Measurements from ENCODE around the gene CACNB1. TPM values are rescaled to one million over a fixed set of nuclear protein-coding genes. Genes with fewer than 3 reads are reported as not detected.

The CACNB1 gene
- total RNA-seq, 3 donors from 2014 or later, result 8.3 to 9.0 (median 8.8) TPM

GRCh38 chr17:39219647-39220154 lies 22.2 kb upstream of the CACNB1 start:
- Mint-ChIP-seq H3K36me3 (ENCODE audit: insufficient read depth) (no peaks in the 10 kb centered on the region), H3K4me3 (no peak overlapping the region), H3K4me1 (ENCODE audit: low read depth) (peaks cover 7% of the 10 kb centered on the region), H3K27me3 (ENCODE audit: low read depth) (peaks cover 36% of the 10 kb centered on the region), H3K9me3 (no peaks in the 10 kb centered on the region)
- ATAC-seq (no peak), DNase-seq (no peak)

- H3K27me3 Mint-ChIP-seq (ENCODE audit: low read depth), result peaks cover 31% of the 10 kb centered on the region
- DNase-seq, result no peak
- peaks cover 3% of the 10 kb centered on the region for H3K4me1 Mint-ChIP-seq (ENCODE audit: low read depth)
- H3K4me3 Mint-ChIP-seq, result no peak overlapping the region
- no peaks in the 10 kb centered on the region for H3K36me3 Mint-ChIP-seq (ENCODE audit: insufficient read depth)
- H3K9me3 Mint-ChIP-seq, result no peaks in the 10 kb centered on the region
- ATAC-seq, result no peak
Observed at GRCh38 chr17:39218906-39219305, 21.4 kb upstream of the CACNB1 start.

GRCh38 chr17:39217734-39218369 lies 20.4 kb upstream of the CACNB1 start:
- no peaks in the 10 kb centered on the region for H3K4me1 Mint-ChIP-seq (ENCODE audit: low read depth)
- H3K36me3 Mint-ChIP-seq (ENCODE audit: insufficient read depth), result no peaks in the 10 kb centered on the region
- no peak for DNase-seq
- H3K27me3 Mint-ChIP-seq (ENCODE audit: low read depth), result peaks cover 27% of the 10 kb centered on the region
- ATAC-seq, result no peak
- no peak overlapping the region for H3K4me3 Mint-ChIP-seq
- H3K9me3 Mint-ChIP-seq, result no peaks in the 10 kb centered on the region

- Mint-ChIP-seq H3K4me1 (ENCODE audit: low read depth) (peaks cover 13% of the 10 kb centered on the region), H3K4me3 (no peak overlapping the region), H3K36me3 (ENCODE audit: insufficient read depth) (no peaks in the 10 kb centered on the region), H3K27me3 (ENCODE audit: low read depth) (peaks cover 21% of the 10 kb centered on the region), H3K9me3 (no peaks in the 10 kb centered on the region)
- DNase-seq (no peak), ATAC-seq (no peak)
Observed at GRCh38 chr17:39213852-39214251, 16.4 kb upstream of the CACNB1 start.

- ATAC-seq (no peak), DNase-seq (no peak)
- Mint-ChIP-seq H3K4me3 (no peak overlapping the region), H3K9me3 (no peaks in the 10 kb centered on the region), H3K36me3 (ENCODE audit: insufficient read depth) (no peaks in the 10 kb centered on the region), H3K4me1 (ENCODE audit: low read depth) (peaks cover 21% of the 10 kb centered on the region), H3K27me3 (ENCODE audit: low read depth) (peaks cover 17% of the 10 kb centered on the region)
Observed at GRCh38 chr17:39212841-39213480, 15.5 kb upstream of the CACNB1 start.

GRCh38 chr17:39212195-39212810 lies 14.8 kb upstream of the CACNB1 start:
- ATAC-seq (no peak), DNase-seq (no peak)
- peaks cover 16% of the 10 kb centered on the region for H3K27me3 Mint-ChIP-seq (ENCODE audit: low read depth)
- no peaks in the 10 kb centered on the region for H3K9me3 Mint-ChIP-seq
- peaks cover 22% of the 10 kb centered on the region for H3K4me1 Mint-ChIP-seq (ENCODE audit: low read depth)
- H3K4me3 Mint-ChIP-seq, result no peak overlapping the region
- H3K36me3 Mint-ChIP-seq (ENCODE audit: insufficient read depth), result no peaks in the 10 kb centered on the region

- ATAC-seq (no peak), DNase-seq (no peak)
- Mint-ChIP-seq H3K27me3 (ENCODE audit: low read depth) (peaks cover 3% of the 10 kb centered on the region), H3K4me1 (ENCODE audit: low read depth) (peaks cover 31% of the 10 kb centered on the region), H3K9me3 (no peaks in the 10 kb centered on the region), H3K4me3 (peak overlapping the region; percentile 62), H3K36me3 (ENCODE audit: insufficient read depth) (peaks cover 2% of the 10 kb centered on the region)
Observed at GRCh38 chr17:39210093-39210434, 12.6 kb upstream of the CACNB1 start.

GRCh38 chr17:39209317-39210092 lies 12.0 kb upstream of the CACNB1 start:
- ATAC-seq (peak; percentile 76 to 84), DNase-seq (peak; percentile 81)
- H3K27me3 Mint-ChIP-seq (ENCODE audit: low read depth), result peaks cover 3% of the 10 kb centered on the region
- H3K9me3 Mint-ChIP-seq, result no peaks in the 10 kb centered on the region
- peak overlapping the region; percentile 62 for H3K4me3 Mint-ChIP-seq
- H3K36me3 Mint-ChIP-seq (ENCODE audit: insufficient read depth), result peaks cover 7% of the 10 kb centered on the region
- H3K4me1 Mint-ChIP-seq (ENCODE audit: low read depth), result peaks cover 33% of the 10 kb centered on the region

- H3K4me3 Mint-ChIP-seq, result peak overlapping the region; percentile 40
- no peaks in the 10 kb centered on the region for H3K9me3 Mint-ChIP-seq
- peaks cover 38% of the 10 kb centered on the region for H3K4me1 Mint-ChIP-seq (ENCODE audit: low read depth)
- peaks cover 13% of the 10 kb centered on the region for H3K36me3 Mint-ChIP-seq (ENCODE audit: insufficient read depth)
- DNase-seq, result no peak
- H3K27me3 Mint-ChIP-seq (ENCODE audit: low read depth), result peaks cover 3% of the 10 kb centered on the region
- ATAC-seq, result no peak
Observed at GRCh38 chr17:39208893-39209292, 11.4 kb upstream of the CACNB1 start.

- no peak overlapping the region for H3K4me3 Mint-ChIP-seq
Observed at GRCh38 chr17:39208136-39208535, 10.7 kb upstream of the CACNB1 start.

GRCh38 chr17:39205112-39205526 lies 7.7 kb upstream of the CACNB1 start:
- no peaks in the 10 kb centered on the region for H3K27me3 Mint-ChIP-seq (ENCODE audit: low read depth)
- H3K4me1 Mint-ChIP-seq (ENCODE audit: low read depth), result peaks cover 54% of the 10 kb centered on the region
- DNase-seq, result no peak
- no peaks in the 10 kb centered on the region for H3K9me3 Mint-ChIP-seq
- peaks cover 44% of the 10 kb centered on the region for H3K36me3 Mint-ChIP-seq (ENCODE audit: insufficient read depth)
- no peak for ATAC-seq
- no peak overlapping the region for H3K4me3 Mint-ChIP-seq

More at GRCh38 chr17:39208136-39208535, 10.7 kb upstream of the CACNB1 start:
- Mint-ChIP-seq H3K9me3 (no peaks in the 10 kb centered on the region), H3K4me1 (ENCODE audit: low read depth) (peaks cover 44% of the 10 kb centered on the region), H3K36me3 (ENCODE audit: insufficient read depth) (peaks cover 19% of the 10 kb centered on the region), H3K27me3 (ENCODE audit: low read depth) (no peaks in the 10 kb centered on the region)
- peak; percentile 11 to 12 for ATAC-seq
- DNase-seq, result no peak

GRCh38 chr17:39204245-39204644 lies 6.8 kb upstream of the CACNB1 start:
- no peak for ATAC-seq
- H3K36me3 Mint-ChIP-seq (ENCODE audit: insufficient read depth), result peaks cover 45% of the 10 kb centered on the region
- H3K9me3 Mint-ChIP-seq, result no peaks in the 10 kb centered on the region
- DNase-seq, result no peak
- no peak overlapping the region for H3K4me3 Mint-ChIP-seq
- H3K4me1 Mint-ChIP-seq (ENCODE audit: low read depth), result peaks cover 58% of the 10 kb centered on the region
- no peaks in the 10 kb centered on the region for H3K27me3 Mint-ChIP-seq (ENCODE audit: low read depth)

- Mint-ChIP-seq H3K27me3 (ENCODE audit: low read depth) (no peaks in the 10 kb centered on the region), H3K4me3 (peak overlapping the region; percentile 99), H3K36me3 (ENCODE audit: insufficient read depth) (peaks cover 45% of the 10 kb centered on the region), H3K4me1 (ENCODE audit: low read depth) (peaks cover 56% of the 10 kb centered on the region), H3K9me3 (no peaks in the 10 kb centered on the region)
- DNase-seq (no peak), ATAC-seq (no peak)
Observed at GRCh38 chr17:39200957-39201510, 3.6 kb upstream of the CACNB1 start.
